Duodenal mucosa (tissue), 2 donors: ENCODE results near the gene ABCC10.
"Not testable (repeated sequence)": the region's sequence is repeated elsewhere in the genome, so short reads cannot be mapped to it uniquely, and the experiment has no call there.

Source experiments
- H3K27ac ChIP-seq: one replicate; pipeline ENCODE4 v1.7.0; 2013; ENCODE audit warnings: low read depth, low read length
- H3K27me3 ChIP-seq, 2 donors: one replicate each; pipeline ENCODE4 v1.7.0; 2013; ENCODE audit warnings: low read length in 2 of 2, control low read depth in 1 of 2; ENCODE audit not compliant: insufficient read depth in 2 of 2, control insufficient read depth in 1 of 2
- H3K36me3 ChIP-seq, 2 donors: one replicate each; pipeline ENCODE4 v1.7.0; 2013; ENCODE audit warnings: low read length in 2 of 2, control low read depth in 1 of 2; ENCODE audit not compliant: insufficient read depth in 2 of 2, control insufficient read depth in 1 of 2
- H3K4me1 ChIP-seq, 2 donors: one replicate each; pipeline ENCODE4 v1.7.0; 2013; ENCODE audit warnings: low read length in 2 of 2, control low read depth in 1 of 2; ENCODE audit not compliant: insufficient read depth in 2 of 2, control insufficient read depth in 1 of 2
- H3K4me3 ChIP-seq, 2 donors: one replicate each; pipeline ENCODE4 v1.7.0; 2013; ENCODE audit warnings: low read length in 2 of 2, low read depth in 1 of 2
- H3K9ac ChIP-seq, 2 donors: one replicate each; pipeline ENCODE4 v1.7.0; 2013; ENCODE audit warnings: low read length in 2 of 2, low read depth in 1 of 2
- H3K9me3 ChIP-seq, 2 donors: one replicate each; pipeline ENCODE4 v1.7.0; 2013; ENCODE audit warnings: low read length in 2 of 2, control low read depth in 1 of 2; ENCODE audit not compliant: control insufficient read depth in 1 of 2

Gene ABCC10, protein sequence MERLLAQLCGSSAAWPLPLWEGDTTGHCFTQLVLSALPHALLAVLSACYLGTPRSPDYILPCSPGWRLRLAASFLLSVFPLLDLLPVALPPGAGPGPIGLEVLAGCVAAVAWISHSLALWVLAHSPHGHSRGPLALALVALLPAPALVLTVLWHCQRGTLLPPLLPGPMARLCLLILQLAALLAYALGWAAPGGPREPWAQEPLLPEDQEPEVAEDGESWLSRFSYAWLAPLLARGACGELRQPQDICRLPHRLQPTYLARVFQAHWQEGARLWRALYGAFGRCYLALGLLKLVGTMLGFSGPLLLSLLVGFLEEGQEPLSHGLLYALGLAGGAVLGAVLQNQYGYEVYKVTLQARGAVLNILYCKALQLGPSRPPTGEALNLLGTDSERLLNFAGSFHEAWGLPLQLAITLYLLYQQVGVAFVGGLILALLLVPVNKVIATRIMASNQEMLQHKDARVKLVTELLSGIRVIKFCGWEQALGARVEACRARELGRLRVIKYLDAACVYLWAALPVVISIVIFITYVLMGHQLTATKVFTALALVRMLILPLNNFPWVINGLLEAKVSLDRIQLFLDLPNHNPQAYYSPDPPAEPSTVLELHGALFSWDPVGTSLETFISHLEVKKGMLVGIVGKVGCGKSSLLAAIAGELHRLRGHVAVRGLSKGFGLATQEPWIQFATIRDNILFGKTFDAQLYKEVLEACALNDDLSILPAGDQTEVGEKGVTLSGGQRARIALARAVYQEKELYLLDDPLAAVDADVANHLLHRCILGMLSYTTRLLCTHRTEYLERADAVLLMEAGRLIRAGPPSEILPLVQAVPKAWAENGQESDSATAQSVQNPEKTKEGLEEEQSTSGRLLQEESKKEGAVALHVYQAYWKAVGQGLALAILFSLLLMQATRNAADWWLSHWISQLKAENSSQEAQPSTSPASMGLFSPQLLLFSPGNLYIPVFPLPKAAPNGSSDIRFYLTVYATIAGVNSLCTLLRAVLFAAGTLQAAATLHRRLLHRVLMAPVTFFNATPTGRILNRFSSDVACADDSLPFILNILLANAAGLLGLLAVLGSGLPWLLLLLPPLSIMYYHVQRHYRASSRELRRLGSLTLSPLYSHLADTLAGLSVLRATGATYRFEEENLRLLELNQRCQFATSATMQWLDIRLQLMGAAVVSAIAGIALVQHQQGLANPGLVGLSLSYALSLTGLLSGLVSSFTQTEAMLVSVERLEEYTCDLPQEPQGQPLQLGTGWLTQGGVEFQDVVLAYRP (N-terminal part only)

DNA sequence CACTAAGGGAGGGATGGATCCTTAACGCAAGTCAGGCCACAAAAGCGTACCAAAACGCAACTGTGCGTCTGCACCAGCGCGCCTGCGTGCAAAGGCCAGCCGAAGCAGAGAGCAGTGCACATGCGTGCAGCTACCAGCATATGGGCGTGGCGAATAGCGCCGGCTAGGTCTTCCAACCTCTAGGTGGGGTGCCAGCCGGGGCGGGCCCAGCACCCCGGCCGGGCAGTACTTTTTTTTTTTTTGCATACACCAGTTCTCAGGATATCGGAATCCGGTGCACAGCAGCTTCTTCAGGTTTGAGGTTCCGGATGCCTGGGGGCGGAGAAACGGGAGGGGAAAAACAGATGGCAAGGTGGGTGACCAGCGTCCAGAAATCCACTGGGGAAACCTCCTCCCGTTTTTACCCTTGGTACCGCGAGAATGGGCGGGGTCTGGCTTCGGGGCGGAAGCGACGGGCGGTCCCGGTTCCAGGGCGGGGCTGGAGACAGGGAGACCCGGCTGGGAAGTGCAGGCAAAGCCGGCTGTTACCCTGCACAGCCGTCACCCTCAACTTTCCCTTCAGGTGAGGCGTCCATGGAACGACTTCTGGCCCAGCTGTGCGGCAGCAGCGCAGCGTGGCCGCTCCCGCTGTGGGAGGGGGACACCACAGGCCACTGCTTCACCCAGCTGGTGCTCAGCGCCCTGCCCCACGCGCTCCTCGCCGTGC lies at the start of gene ABCC10:
ABCC10 (plus strand) TSS at position 136 of the 706 bp plus-strand sequence; CDS start at position 574, 438 bp downstream.
- Histone ChIP-seq H3K4me1 (peaks cover 11 to 20% of the 10 kb centered on the region in 2 donors), H3K27ac (peak within 1 kb of the TSS; percentile 91), H3K27me3 (no peaks in the 10 kb centered on the region), H3K9me3 (no peaks in the 10 kb centered on the region), H3K36me3 (peaks cover 9% of the 10 kb centered on the region in 2 donors), H3K4me3 (peak within 1 kb of the TSS; percentile 90 to 93), H3K9ac (peak within 1 kb of the TSS; percentile 91 to 99)

DNA sequence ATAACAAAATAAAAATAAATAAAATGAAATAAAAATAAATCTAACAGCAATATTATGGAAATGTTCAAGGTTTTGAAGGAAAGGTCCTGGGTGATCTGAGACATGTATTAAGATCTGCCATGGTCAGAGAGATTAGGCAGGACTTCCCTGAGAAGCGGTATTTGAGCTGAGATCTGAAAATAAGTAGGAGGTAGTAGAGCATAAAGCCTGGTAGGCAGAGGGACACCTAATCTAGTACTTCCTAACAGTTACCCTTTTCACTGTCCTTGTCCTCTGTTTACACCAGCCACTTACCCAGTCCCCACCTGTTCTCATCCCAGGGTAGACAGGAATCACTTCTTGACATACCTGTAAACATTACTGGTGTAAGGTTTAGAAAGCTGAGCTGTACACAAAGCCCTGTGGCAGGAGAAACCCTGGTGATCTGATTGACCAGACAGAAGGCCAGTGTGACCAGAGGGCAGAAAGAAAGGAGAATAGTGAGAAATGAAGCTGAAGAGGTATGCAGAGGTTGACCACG lies 49.6 kb upstream of the ABCC10 start:
- Histone ChIP-seq H3K27me3 (no peaks in the 10 kb centered on the region), H3K4me3 (no peak overlapping the region), H3K4me1 (no peaks in the 10 kb centered on the region), H3K27ac (no peak overlapping the region), H3K9ac (no peak overlapping the region), H3K36me3 (no peaks in the 10 kb centered on the region), H3K9me3 (no peaks in the 10 kb centered on the region)

DNA sequence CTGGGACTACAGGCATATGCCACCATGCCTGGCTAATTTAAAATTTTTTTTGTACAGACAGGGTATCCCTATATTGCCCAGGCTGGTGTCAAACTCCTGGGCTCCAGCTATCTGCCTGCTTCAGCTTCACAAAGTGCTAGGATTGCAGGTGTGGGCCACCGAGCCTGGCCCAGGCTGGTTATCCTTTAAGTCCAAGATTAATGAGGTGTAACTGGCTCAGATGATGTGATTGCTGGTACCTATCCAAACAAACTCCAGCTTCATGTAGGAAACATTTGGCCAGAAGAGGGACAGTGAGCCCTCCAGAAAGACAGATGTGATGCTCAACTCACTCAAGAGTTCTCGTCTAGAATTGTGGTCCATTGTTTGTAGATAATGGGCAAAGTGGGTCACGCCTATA lies 48.7 kb upstream of the ABCC10 start:
- H3K27ac ChIP-seq, result no peak overlapping the region
- H3K4me3 ChIP-seq, result no peak overlapping the region
- no peak overlapping the region for H3K9ac ChIP-seq
- H3K27me3 ChIP-seq, result no peaks in the 10 kb centered on the region
- H3K4me1 ChIP-seq, result no peaks in the 10 kb centered on the region
- no peaks in the 10 kb centered on the region for H3K9me3 ChIP-seq
- no peaks in the 10 kb centered on the region for H3K36me3 ChIP-seq

DNA sequence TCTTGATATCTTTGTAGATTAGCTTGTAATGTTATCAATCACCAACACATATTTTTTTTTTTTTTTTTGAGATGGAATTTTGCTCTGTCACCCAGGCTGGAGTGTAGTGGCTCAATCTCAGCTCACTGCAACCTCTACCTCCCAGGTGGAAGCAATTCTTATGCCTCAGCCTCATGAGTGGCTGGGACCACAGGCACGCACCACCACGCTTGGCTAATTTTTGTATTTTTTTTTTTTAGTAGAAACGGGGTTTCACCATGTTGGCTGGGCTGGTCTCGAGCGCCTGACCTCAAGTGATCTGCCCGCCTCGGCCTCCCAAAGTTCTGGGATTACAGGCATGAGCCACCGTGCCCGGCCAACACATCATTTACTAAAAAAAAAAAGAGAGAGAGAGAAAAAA lies 46.5 kb upstream of the ABCC10 start:
- H3K4me1 ChIP-seq, H3K27me3 ChIP-seq, H3K27ac ChIP-seq, H3K9ac ChIP-seq, H3K36me3 ChIP-seq, H3K4me3 ChIP-seq, H3K9me3 ChIP-seq: not testable (repeated sequence)

DNA sequence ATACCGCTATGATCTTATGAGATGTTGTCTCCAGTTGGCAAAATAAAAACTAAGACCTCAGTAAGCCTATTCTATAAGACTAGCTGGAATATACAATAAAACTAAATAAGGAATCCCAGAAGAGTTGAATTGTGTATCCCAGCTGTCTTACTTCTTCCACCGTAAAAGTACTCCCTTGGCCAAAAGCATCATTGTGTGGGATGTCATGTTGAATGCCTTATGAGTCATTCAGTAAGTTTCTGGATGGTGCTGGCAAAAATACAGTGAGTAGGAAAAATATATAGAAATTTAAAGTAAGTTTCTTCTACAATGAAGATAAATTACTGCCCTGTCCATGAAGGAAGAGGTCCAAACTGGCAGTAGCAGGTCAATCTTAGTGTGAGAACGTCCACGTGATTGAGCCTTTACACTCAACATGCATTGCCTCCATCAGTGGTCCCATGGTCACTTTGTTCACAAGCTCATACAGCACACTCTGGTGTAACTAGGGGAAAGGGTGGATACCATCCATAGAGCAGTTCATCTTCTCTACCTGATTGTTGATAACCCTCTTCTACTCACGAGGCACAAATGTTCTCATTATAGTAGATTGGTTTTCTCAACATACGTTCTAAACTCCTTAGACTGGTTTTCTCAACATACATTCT lies 44.2 kb upstream of the ABCC10 start:
- Histone ChIP-seq H3K9me3 (no peaks in the 10 kb centered on the region), H3K36me3 (no peaks in the 10 kb centered on the region), H3K4me3 (no peak overlapping the region), H3K9ac (no peak overlapping the region), H3K27ac (no peak overlapping the region), H3K4me1 (no peaks in the 10 kb centered on the region), H3K27me3 (no peaks in the 10 kb centered on the region)

DNA sequence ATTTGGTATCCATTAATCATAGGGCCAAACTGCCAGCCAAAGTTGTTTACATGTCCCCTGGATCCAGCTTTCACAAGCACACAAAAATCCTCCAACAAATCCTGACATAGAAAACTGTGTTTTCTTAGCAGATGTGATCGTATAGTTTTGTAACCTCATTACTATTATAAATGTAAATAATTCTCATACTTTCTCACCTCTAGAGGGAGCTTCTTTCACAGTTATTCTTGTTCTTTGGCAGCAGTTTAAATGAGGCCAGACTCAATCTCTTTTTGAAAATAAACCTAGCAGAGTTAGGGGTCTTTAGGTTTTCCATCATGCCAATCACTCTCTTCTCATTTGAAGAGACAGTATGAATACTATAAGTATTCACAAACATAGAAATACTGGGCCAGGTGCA lies 40.8 kb upstream of the ABCC10 start:
- Histone ChIP-seq H3K27ac (no peak overlapping the region), H3K36me3 (no peaks in the 10 kb centered on the region), H3K27me3 (peaks cover 0 to 3% of the 10 kb centered on the region in 2 donors), H3K4me3 (no peak overlapping the region), H3K9ac (no peak overlapping the region), H3K9me3 (no peaks in the 10 kb centered on the region), H3K4me1 (no peaks in the 10 kb centered on the region)

DNA sequence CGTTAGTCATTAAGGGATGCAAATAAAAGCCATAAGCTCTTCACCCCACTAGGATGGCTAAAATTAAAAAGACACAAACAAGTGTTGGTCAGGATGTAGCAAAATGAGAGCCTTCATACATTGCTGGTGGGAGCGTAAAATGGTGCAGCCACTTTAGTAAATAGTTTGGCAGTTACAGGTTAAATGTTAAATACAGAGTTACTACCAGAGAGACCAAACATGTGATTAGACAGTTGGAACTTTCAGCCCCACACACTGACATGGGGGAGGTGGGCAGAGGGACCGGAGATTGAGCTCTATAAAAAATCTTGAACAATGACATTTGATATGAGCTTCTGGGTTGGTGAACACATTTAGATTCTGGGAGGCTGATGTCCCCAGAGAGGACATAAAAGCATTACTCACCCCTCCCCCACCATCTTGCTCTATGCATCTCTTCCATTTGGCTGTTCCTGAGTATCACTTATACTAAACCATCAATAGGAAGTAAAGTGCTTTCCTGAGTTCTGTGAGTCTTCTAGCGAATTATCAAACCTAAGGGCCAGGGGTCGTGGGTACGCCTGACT lies 37.5 kb upstream of the ABCC10 start:
- H3K27ac ChIP-seq, result no peak overlapping the region
- peaks cover 0 to 3% of the 10 kb centered on the region in 2 donors for H3K27me3 ChIP-seq
- no peaks in the 10 kb centered on the region for H3K9me3 ChIP-seq

DNA sequence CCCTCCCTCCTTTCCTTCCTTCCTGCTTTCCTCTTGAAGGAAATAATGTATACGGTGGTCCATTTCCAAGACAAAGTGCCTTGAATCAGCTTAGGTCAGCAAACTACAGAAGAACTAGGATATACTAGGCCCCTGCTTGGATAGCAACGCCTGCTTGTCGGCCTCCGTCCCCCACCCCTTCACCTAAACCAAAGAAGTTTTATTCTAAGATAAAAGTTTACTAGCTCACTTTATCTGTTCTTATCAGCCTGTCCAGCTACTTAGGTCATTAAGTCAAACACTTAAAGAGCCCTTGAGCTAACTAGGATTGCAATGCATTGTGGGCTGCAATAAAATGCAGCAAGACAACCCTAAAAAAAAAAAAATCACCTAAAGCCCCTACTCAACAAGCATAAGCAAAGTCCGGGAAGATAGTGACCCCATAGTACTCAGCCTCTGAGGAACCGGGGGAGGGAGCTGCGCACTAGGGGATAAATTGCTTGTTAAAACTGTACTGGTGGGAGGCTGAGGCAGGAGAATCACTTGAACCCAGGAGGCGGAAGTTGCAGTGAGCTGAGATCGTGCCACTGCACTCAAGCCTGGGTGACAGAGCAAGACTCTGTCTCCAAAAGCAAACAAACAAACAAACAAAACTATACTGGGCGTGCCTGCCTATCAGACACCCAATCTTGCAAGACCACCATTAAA lies 36.4 kb upstream of the ABCC10 start:
- not testable (repeated sequence) for H3K27ac ChIP-seq, H3K4me1 ChIP-seq, H3K4me3 ChIP-seq, H3K36me3 ChIP-seq, H3K9me3 ChIP-seq, H3K27me3 ChIP-seq, H3K9ac ChIP-seq

More for the DNA sequence above, 37.5 kb upstream of the ABCC10 start:
- no peak overlapping the region for H3K9ac ChIP-seq
- no peaks in the 10 kb centered on the region for H3K4me1 ChIP-seq
- no peak overlapping the region for H3K4me3 ChIP-seq
- no peaks in the 10 kb centered on the region for H3K36me3 ChIP-seq
